OCI-LY1 (cell line): ENCODE data around the gene FOXO3.

Experiments
- H2AFZ ChIP-seq: fragments of 200-600 bp; sonication (generic), shearing (Covaris generic); 2 replicates; pipeline ENCODE4 v1.6.0; 2014; ENCODE audit warnings: antibody characterized with exemption, mild to moderate bottlenecking, low read length
- H3F3A ChIP-seq: fragments of 200-600 bp; sonication (generic), shearing (Covaris generic); 2 replicates; pipeline ENCODE4 v1.6.0; 2014; ENCODE audit warnings: mild to moderate bottlenecking, antibody characterized with exemption, low read length, moderate library complexity; ENCODE audit not compliant: insufficient read depth
- H3K27ac ChIP-seq: fragments of 200-600 bp; sonication (generic); 2 replicates; pipeline ENCODE4 v1.5.1; 2014; ENCODE audit warnings: low read length, mixed run types, mild to moderate bottlenecking, low read depth; ENCODE audit not compliant: poor library complexity, severe bottlenecking
- H3K27me3 ChIP-seq: fragments of 200-600 bp; sonication (generic); 2 replicates; pipeline ENCODE4 v1.6.0; 2014; ENCODE audit warnings: antibody characterized with exemption, mild to moderate bottlenecking, low read length, moderate library complexity; ENCODE audit not compliant: insufficient read depth
- H3K36me3 ChIP-seq: fragments of 200-600 bp; sonication (generic); 2 replicates; pipeline ENCODE4 v1.6.1; 2014; ENCODE audit warnings: mild to moderate bottlenecking, antibody characterized with exemption, low read length, moderate library complexity, mixed read lengths; ENCODE audit not compliant: insufficient read depth
- H3K4me1 ChIP-seq: fragments of 200-600 bp; sonication (generic); 2 replicates; pipeline ENCODE4 v1.5.1; 2014; ENCODE audit warnings: mild to moderate bottlenecking, low read length, moderate library complexity; ENCODE audit not compliant: insufficient read depth, severe bottlenecking
- H3K4me2 ChIP-seq: fragments of 200-600 bp; sonication (generic), shearing (Covaris generic); 2 replicates; pipeline ENCODE4 v1.6.1; 2014; ENCODE audit warnings: low read length
- H3K4me3 ChIP-seq: fragments of 200-600 bp; sonication (generic); 2 replicates; pipeline ENCODE4 v1.5.1; 2014; ENCODE audit warnings: low read length, low read depth, mild to moderate bottlenecking, mixed read lengths; ENCODE audit not compliant: poor library complexity, severe bottlenecking
- H3K79me2 ChIP-seq: fragments of 200-600 bp; shearing (Covaris generic); 2 replicates; pipeline ENCODE4 v1.6.1; 2016; ENCODE audit warnings: mixed run types, low read length, mixed read lengths; ENCODE audit not compliant: insufficient read depth
- H3K9ac ChIP-seq: fragments of 200-600 bp; sonication (generic), shearing (Covaris generic); 2 replicates; pipeline ENCODE4 v1.6.1; 2014; ENCODE audit warnings: mild to moderate bottlenecking, low read length, mixed read lengths
- H3K9me2 ChIP-seq: fragments of 200-600 bp; sonication (generic), shearing (Covaris generic); 2 replicates; pipeline ENCODE4 v1.6.1; 2014; ENCODE audit warnings: low read depth, mild to moderate bottlenecking, low read length, mixed read lengths
- H3K9me3 ChIP-seq: fragments of 200-600 bp; shearing (Covaris generic); 2 replicates; pipeline ENCODE4 v1.6.1; 2014; ENCODE audit warnings: low read length, mixed read lengths
- H4K20me1 ChIP-seq: fragments of 200-600 bp; sonication (generic), shearing (Covaris generic); 2 replicates; pipeline ENCODE4 v1.6.0; 2016; ENCODE audit warnings: mild to moderate bottlenecking, low read length; ENCODE audit not compliant: insufficient read depth
- EZH2 ChIP-seq: fragments of 200-600 bp; sonication (generic), shearing (Covaris generic); IDR thresholded peaks from 2 replicates; pipeline ENCODE4 v1.8.0; 2017; ENCODE audit warnings: borderline replicate concordance, mixed run types, mild to moderate bottlenecking, antibody characterized with exemption, low read length, moderate library complexity, mixed read lengths
- TF ChIP-seq, protein P1 (sequence below): fragments of 200-600 bp; sonication (generic), shearing (Covaris generic); IDR thresholded peaks from 2 replicates; pipeline ENCODE4 v1.5.1; 2017; ENCODE audit warnings: mild to moderate bottlenecking, antibody characterized with exemption, low read length, moderate library complexity, mixed read lengths

The FOXO3 gene

GRCh38 chr6:108632441-108632840 lies 71.7 kb downstream of the FOXO3 start:
- peaks cover 2% of the 10 kb centered on the region; the same call in 1 of the 2 replicates for H4K20me1 ChIP-seq
- H3K27ac ChIP-seq, result no peak overlapping the region
- no peak overlapping the region for H3K4me2 ChIP-seq
- TF ChIP-seq, protein P1, sequence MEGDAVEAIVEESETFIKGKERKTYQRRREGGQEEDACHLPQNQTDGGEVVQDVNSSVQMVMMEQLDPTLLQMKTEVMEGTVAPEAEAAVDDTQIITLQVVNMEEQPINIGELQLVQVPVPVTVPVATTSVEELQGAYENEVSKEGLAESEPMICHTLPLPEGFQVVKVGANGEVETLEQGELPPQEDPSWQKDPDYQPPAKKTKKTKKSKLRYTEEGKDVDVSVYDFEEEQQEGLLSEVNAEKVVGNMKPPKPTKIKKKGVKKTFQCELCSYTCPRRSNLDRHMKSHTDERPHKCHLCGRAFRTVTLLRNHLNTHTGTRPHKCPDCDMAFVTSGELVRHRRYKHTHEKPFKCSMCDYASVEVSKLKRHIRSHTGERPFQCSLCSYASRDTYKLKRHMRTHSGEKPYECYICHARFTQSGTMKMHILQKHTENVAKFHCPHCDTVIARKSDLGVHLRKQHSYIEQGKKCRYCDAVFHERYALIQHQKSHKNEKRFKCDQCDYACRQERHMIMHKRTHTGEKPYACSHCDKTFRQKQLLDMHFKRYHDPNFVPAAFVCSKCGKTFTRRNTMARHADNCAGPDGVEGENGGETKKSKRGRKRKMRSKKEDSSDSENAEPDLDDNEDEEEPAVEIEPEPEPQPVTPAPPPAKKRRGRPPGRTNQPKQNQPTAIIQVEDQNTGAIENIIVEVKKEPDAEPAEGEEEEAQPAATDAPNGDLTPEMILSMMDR, result no peak
- no peak for TF ChIP-seq EZH2
- no peaks in the 10 kb centered on the region for H3K9me3 ChIP-seq
- H3K4me1 ChIP-seq, result no peaks in the 10 kb centered on the region
- H3K9ac ChIP-seq, result no peak overlapping the region
- H3K27me3 ChIP-seq, result no peaks in the 10 kb centered on the region
- no peaks in the 10 kb centered on the region for H3K9me2 ChIP-seq
- no peaks in the 10 kb centered on the region for H3K36me3 ChIP-seq
- no peak overlapping the region for H2AFZ ChIP-seq
- H3K4me3 ChIP-seq, result no peak overlapping the region
- H3F3A ChIP-seq, result no peaks in the 10 kb centered on the region
- no peaks in the 10 kb centered on the region for H3K79me2 ChIP-seq

DNA sequence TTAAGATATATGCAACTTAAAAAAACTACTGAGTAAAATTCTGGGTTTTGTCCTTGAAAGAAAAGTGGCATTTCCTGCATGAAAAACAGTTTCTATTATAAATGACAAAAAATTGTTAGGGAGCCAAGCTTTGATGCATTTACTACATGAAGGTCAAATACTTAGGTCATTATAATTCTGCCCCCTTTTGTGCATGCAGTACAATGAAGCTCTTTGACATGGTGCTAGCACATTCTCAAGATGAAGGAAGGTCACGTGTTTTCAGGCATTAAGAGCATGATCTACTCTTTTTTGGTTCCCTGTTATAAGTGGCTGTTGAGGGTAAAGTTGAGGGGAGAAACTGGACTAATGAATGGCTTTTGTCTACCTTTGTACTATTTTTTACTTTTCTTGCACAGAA lies 72.7 kb downstream of the FOXO3 start:
- Histone ChIP-seq H3F3A (no peaks in the 10 kb centered on the region), H4K20me1 (peaks cover 2% of the 10 kb centered on the region; the same call in 1 of the 2 replicates), H3K9ac (no peak overlapping the region), H3K4me3 (no peak overlapping the region), H3K36me3 (no peaks in the 10 kb centered on the region), H3K9me2 (no peaks in the 10 kb centered on the region), H3K27ac (no peak overlapping the region), H2AFZ (no peak overlapping the region), H3K27me3 (no peaks in the 10 kb centered on the region), H3K79me2 (no peaks in the 10 kb centered on the region), H3K4me1 (no peaks in the 10 kb centered on the region), H3K4me2 (no peak overlapping the region), H3K9me3 (no peaks in the 10 kb centered on the region)
- TF ChIP-seq, protein P1, result no peak
- no peak for TF ChIP-seq EZH2

- H2AFZ ChIP-seq, result no peak overlapping the region
- H3K4me2 ChIP-seq, result no peak overlapping the region
- no peaks in the 10 kb centered on the region for H3K79me2 ChIP-seq
- no peaks in the 10 kb centered on the region for H3K36me3 ChIP-seq
- no peaks in the 10 kb centered on the region for H3K4me1 ChIP-seq
- H3K27ac ChIP-seq, result no peak overlapping the region
- H3K9ac ChIP-seq, result no peak overlapping the region
- H3K9me3 ChIP-seq, result no peaks in the 10 kb centered on the region
- no peaks in the 10 kb centered on the region for H3K9me2 ChIP-seq
- no peak overlapping the region for H3K4me3 ChIP-seq
- no peak for TF ChIP-seq EZH2
- TF ChIP-seq, protein P1, result no peak
- no peaks in the 10 kb centered on the region for H3K27me3 ChIP-seq
- H4K20me1 ChIP-seq, result peaks cover 2% of the 10 kb centered on the region; the same call in 1 of the 2 replicates
- no peaks in the 10 kb centered on the region for H3F3A ChIP-seq
Measured at GRCh38 chr6:108635505-108636226, 74.9 kb downstream of the FOXO3 start.
